GM12872 (cell line): Measurements from ENCODE around the gene NEU2.

Source experiments
- TF ChIP-seq, protein P1 (sequence below): IDR thresholded peaks from 3 replicates; pipeline ENCODE4 v1.5.1; 2011; ENCODE audit warnings: low read depth, mild to moderate bottlenecking, low read length, moderate library complexity; ENCODE audit not compliant: insufficient read depth

Gene NEU2

GRCh38 chr2:233083782-233084181, 51.3 kb downstream of the NEU2 start:
- TF ChIP-seq, protein P1, sequence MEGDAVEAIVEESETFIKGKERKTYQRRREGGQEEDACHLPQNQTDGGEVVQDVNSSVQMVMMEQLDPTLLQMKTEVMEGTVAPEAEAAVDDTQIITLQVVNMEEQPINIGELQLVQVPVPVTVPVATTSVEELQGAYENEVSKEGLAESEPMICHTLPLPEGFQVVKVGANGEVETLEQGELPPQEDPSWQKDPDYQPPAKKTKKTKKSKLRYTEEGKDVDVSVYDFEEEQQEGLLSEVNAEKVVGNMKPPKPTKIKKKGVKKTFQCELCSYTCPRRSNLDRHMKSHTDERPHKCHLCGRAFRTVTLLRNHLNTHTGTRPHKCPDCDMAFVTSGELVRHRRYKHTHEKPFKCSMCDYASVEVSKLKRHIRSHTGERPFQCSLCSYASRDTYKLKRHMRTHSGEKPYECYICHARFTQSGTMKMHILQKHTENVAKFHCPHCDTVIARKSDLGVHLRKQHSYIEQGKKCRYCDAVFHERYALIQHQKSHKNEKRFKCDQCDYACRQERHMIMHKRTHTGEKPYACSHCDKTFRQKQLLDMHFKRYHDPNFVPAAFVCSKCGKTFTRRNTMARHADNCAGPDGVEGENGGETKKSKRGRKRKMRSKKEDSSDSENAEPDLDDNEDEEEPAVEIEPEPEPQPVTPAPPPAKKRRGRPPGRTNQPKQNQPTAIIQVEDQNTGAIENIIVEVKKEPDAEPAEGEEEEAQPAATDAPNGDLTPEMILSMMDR = no peak

- TF ChIP-seq, protein P1 = no peak
Measured at GRCh38 chr2:233084488-233084887, 52.0 kb downstream of the NEU2 start.
